HCT116 (cell line): ENCODE results near the gene LNPEP. TPM values are rescaled to one million over a fixed set of nuclear protein-coding genes. Genes with fewer than 3 reads are reported as not detected.

Source experiments
- ATAC-seq: fragments of 200-7000 bp; cut with Tn5 transposase; 2 replicates; pipeline ENCODE4 v1.9.1; 2020; ENCODE audit warnings: mild to moderate bottlenecking, moderate library complexity
- BruUV-seq: library from RNA; stranded (reverse); fragments of 400-500 nt; replicated peaks from 2 replicates; lab custom pipeline; 2021; lab: Mats Ljungman, UMichigan
- CTCF ChIA-PET: fragments of 300-600 bp; sonication (Branson Sonifier 250); formaldehyde crosslinking; loops from one replicate; lab custom pipeline; 2021; ENCODE audit warnings: antibody characterized with exemption; lab: Charles Lee
- POLR2A ChIA-PET: fragments of 300-600, 350-600 bp; sonication (Branson Sonifier 250); formaldehyde crosslinking; loops from one replicate; lab custom pipeline; 2021; ENCODE audit warnings: antibody characterized with exemption; lab: Charles Lee
- RAD21 ChIA-PET, 2 experiments: fragments of 300-600 bp; sonication (Branson Sonifier 250); formaldehyde crosslinking; loops; one replicate each; lab custom pipeline; 2023; ENCODE audit warnings: low total read pairs in 2 of 2; ENCODE audit not compliant: uncharacterized antibody in 2 of 2, unreplicated experiment in 2 of 2, low non-redundant PET in 1 of 2; lab: Charles Lee
- DNase-seq: peaks from one replicate; pipeline ENCODE4 v3.0.0-alpha.2; 2010; ENCODE audit warnings: low read depth, low spot score
- H2AFZ ChIP-seq: fragments of 200-600 bp; shearing (Covaris generic), sonication (generic); 2 replicates; pipeline ENCODE4 v1.6.1; 2017; ENCODE audit warnings: low read depth, mixed run types, mixed read lengths, antibody characterized with exemption, low read length; ENCODE audit not compliant: poor library complexity, severe bottlenecking
- H3K27ac ChIP-seq: 2 replicates; pipeline ENCODE4 v1.5.1; 2012; ENCODE audit warnings: low read depth, low read length
- H3K27me3 ChIP-seq: fragments of 200-600 bp; sonication (generic); 2 replicates; pipeline ENCODE4 v1.6.1; 2016; ENCODE audit warnings: mixed run types, low read length, mixed read lengths; ENCODE audit not compliant: insufficient read depth
- H3K36me3 ChIP-seq, 2 experiments: fragments of 200-500 bp in 1 of 2; fragments of 200-600 bp in 1 of 2; sonication (Bioruptor generic) in 1 of 2; sonication (generic) in 1 of 2; 2 replicates each; pipeline versions ENCODE4 v1.5.1 to v1.6.1; 2014 to 2016; ENCODE audit warnings: low read length in 2 of 2, inconsistent platforms in 1 of 2, mixed read lengths in 1 of 2, mixed run types in 1 of 2; ENCODE audit not compliant: insufficient read depth in 2 of 2, control insufficient read depth in 1 of 2
- H3K4me1 ChIP-seq, 2 experiments: fragments of 200-600 bp in 1 of 2; sonication (generic) in 1 of 2; 2 replicates each; pipeline versions ENCODE4 v1.5.1 to v1.6.1; 2012 to 2017; ENCODE audit warnings: low read length in 2 of 2, inconsistent platforms in 1 of 2, mild to moderate bottlenecking in 1 of 2, mixed read lengths in 1 of 2, mixed run types in 1 of 2, moderate library complexity in 1 of 2; ENCODE audit not compliant: insufficient read depth in 2 of 2, control insufficient read depth in 1 of 2
- H3K4me2 ChIP-seq: fragments of 200-600 bp; sonication (generic); 2 replicates; pipeline ENCODE4 v1.6.1; 2017; ENCODE audit warnings: mixed run types, low read length, mixed read lengths
- H3K4me3 ChIP-seq, 2 experiments: fragments of 200-600 bp in 1 of 2; sonication (generic) in 1 of 2; replicated peaks in 1 of 2; 2 replicates each; pipeline ENCODE4 v1.5.1; 2011 to 2016; ENCODE audit warnings: low read length in 2 of 2, control low read depth in 1 of 2, low read depth in 1 of 2, mild to moderate bottlenecking in 1 of 2, mixed read lengths in 1 of 2, mixed run types in 1 of 2
- H3K79me2 ChIP-seq: fragments of 200-600 bp; sonication (generic); 2 replicates; pipeline ENCODE4 v1.6.1; 2017; ENCODE audit warnings: mild to moderate bottlenecking, mixed run types, low read length, moderate library complexity, mixed read lengths; ENCODE audit not compliant: insufficient read depth
- H3K9ac ChIP-seq: fragments of 200-600 bp; sonication (generic); 2 replicates; pipeline ENCODE4 v1.6.1; 2016; ENCODE audit warnings: low read length, mixed read lengths
- H3K9me2 ChIP-seq: fragments of 200-600 bp; sonication (generic), shearing (Covaris generic); 2 replicates; pipeline ENCODE4 v1.6.1; 2017; ENCODE audit warnings: mixed run types, mild to moderate bottlenecking, moderate library complexity; ENCODE audit not compliant: insufficient read depth
- H3K9me3 ChIP-seq, 2 experiments: fragments of 200-500 bp in 1 of 2; fragments of 200-600 bp in 1 of 2; sonication (Bioruptor generic) in 1 of 2; sonication (generic) in 1 of 2; 2 replicates each; pipeline ENCODE4 v1.6.1; 2014 to 2017; ENCODE audit warnings: low read length in 2 of 2, mixed read lengths in 2 of 2, inconsistent platforms in 1 of 2, low read depth in 1 of 2, mild to moderate bottlenecking in 1 of 2, mixed run types in 1 of 2, moderate library complexity in 1 of 2; ENCODE audit not compliant: control insufficient read depth in 1 of 2, insufficient read depth in 1 of 2
- H4K20me1 ChIP-seq: fragments of 200-600 bp; sonication (generic), shearing (Covaris generic); 2 replicates; pipeline ENCODE4 v1.6.1; 2017; ENCODE audit warnings: mixed run types, mild to moderate bottlenecking, moderate library complexity; ENCODE audit not compliant: insufficient read depth
- CBX3 ChIP-seq: IDR thresholded peaks from 2 replicates; pipeline ENCODE4 v1.6.1; 2012; ENCODE audit warnings: low read depth
- FOSL1 ChIP-seq: IDR thresholded peaks from 2 replicates; pipeline ENCODE4 v1.6.1; 2012; ENCODE audit warnings: low read depth
- RAD21 ChIP-seq: IDR thresholded peaks from 2 replicates; pipeline ENCODE4 v1.6.1; 2012; ENCODE audit warnings: low read depth, mild to moderate bottlenecking
- SP1 ChIP-seq: IDR thresholded peaks from 2 replicates; pipeline ENCODE4 v1.6.1; 2012; ENCODE audit warnings: low read depth
- SRF ChIP-seq: IDR thresholded peaks from 2 replicates; pipeline ENCODE4 v1.6.1; 2012; ENCODE audit warnings: low read depth
- intact Hi-C: fragments of 100-400 bp; cut with micrococcal nuclease; formaldehyde crosslinking; loops from 2 replicates; pipeline ENCODE4 v1.10.0; 2022
- total RNA-seq: library from RNA; stranded (reverse); gene quantifications from one replicate; pipeline ENCODE4 v1.2.1, GENCODE V29; 2021; ENCODE audit not compliant: unreplicated experiment

LNPEP gene
- total RNA-seq, 1 experiment from 2014 or later: 14.9 TPM

GRCh38 chr5:96978812-96979449 is 43.1 kb downstream of the LNPEP start:
- Histone ChIP-seq H4K20me1 (no peaks in the 10 kb centered on the region), H2AFZ (no peak overlapping the region), H3K9me2 (no peaks in the 10 kb centered on the region), H3K9ac (no peak overlapping the region), H3K4me1 (no peaks in the 10 kb centered on the region), H3K4me3 (no peak overlapping the region), H3K27ac (no peak overlapping the region), H3K36me3 (no peaks in the 10 kb centered on the region), H3K9me3 (no peaks in the 10 kb centered on the region)
- no TSS peak for BruUV-seq
- no peak for DNase-seq
- intact Hi-C loops: no loop called here
- ChIA-PET POLR2A (interaction anchor here (0.7 kb wide), 1 partner anchor 11 kb away, joined by 3 read pairs; no protein-coding TSS in a partner anchor), RAD21 (no interaction called here)
- no peak for TF ChIP-seq SRF
- TF ChIP-seq, all 23 proteins: peak for 0
- Histone ChIP-seq H3K27me3 (no peaks in the 10 kb centered on the region), H3K4me2 (no peak overlapping the region), H3K79me2 (no peaks in the 10 kb centered on the region)
- CTCF ChIA-PET: interaction anchor here (3.3 kb wide), 1 partner anchor 19 kb away, joined by 11 read pairs; no protein-coding TSS in a partner anchor
- ATAC-seq: no peak

GRCh38 chr5:96984506-96985192 is 48.8 kb downstream of the LNPEP start:
- Histone ChIP-seq H3K9me2 (no peaks in the 10 kb centered on the region), H3K4me1 (no peaks in the 10 kb centered on the region), H3K27me3 (no peaks in the 10 kb centered on the region), H3K4me2 (no peak overlapping the region), H2AFZ (no peak overlapping the region), H3K36me3 (no peaks in the 10 kb centered on the region), H3K9me3 (no peaks in the 10 kb centered on the region), H3K9ac (no peak overlapping the region), H3K4me3 (no peak overlapping the region), H4K20me1 (no peaks in the 10 kb centered on the region), H3K27ac (no peak overlapping the region), H3K79me2 (no peaks in the 10 kb centered on the region)
- BruUV-seq: no TSS peak
- ATAC-seq: no peak
- DNase-seq: no peak
- no peak for TF ChIP-seq SRF
- no peak for TF ChIP-seq CBX3
- TF ChIP-seq RAD21: no peak
- TF ChIP-seq FOSL1: no peak
- no peak for TF ChIP-seq SP1
- ChIA-PET POLR2A (no interaction called here), CTCF (no interaction called here), RAD21 (no interaction called here)
- intact Hi-C loops: no loop called here
